CD14-positive monocyte (primary cell): Measurements from ENCODE around the gene KRTAP21-3. TPM values are rescaled to one million over a fixed set of nuclear protein-coding genes. Genes with fewer than 3 reads are reported as not detected.

Experiments used
- DNase-seq, 3 donors: peaks; one replicate each; pipeline ENCODE4 v3.0.0-alpha.2; 2011 to 2022
- H2AFZ ChIP-seq: 2 replicates; pipeline ENCODE4 v1.6.0; 2012; ENCODE audit warnings: mild to moderate bottlenecking, low read depth, low read length, inconsistent platforms; ENCODE audit not compliant: insufficient read depth, poor library complexity, severe bottlenecking
- H3K27ac ChIP-seq, 2 donors: 1 replicate in 1 of 2; 2 replicates in 1 of 2; pipeline ENCODE4 v1.5.1; 2012 to 2013; ENCODE audit warnings: low read length in 2 of 2, control low read depth in 1 of 2, inconsistent platforms in 1 of 2, low read depth in 1 of 2, mild to moderate bottlenecking in 1 of 2
- H3K27me3 ChIP-seq, 2 donors: one replicate each; pipeline versions ENCODE4 v1.6.0 to v1.6.1; 2011 to 2013; ENCODE audit warnings: low read length in 2 of 2; ENCODE audit not compliant: control insufficient read depth in 2 of 2, insufficient read depth in 2 of 2
- H3K36me3 ChIP-seq, 2 donors: replicated peaks in 1 of 2; 1 replicate in 1 of 2; 2 replicates in 1 of 2; pipeline versions ENCODE4 v1.5.1 to v1.6.1; 2012 to 2013; ENCODE audit warnings: low read length in 2 of 2, control low read depth in 1 of 2, inconsistent platforms in 1 of 2, mild to moderate bottlenecking in 1 of 2; ENCODE audit not compliant: insufficient read depth in 2 of 2, control insufficient read depth in 1 of 2
- H3K4me1 ChIP-seq, 2 donors: 1 replicate in 1 of 2; 2 replicates in 1 of 2; pipeline versions ENCODE4 v1.5.1 to v1.6.1; 2012 to 2013; ENCODE audit warnings: low read length in 2 of 2, control low read depth in 1 of 2, inconsistent platforms in 1 of 2, mild to moderate bottlenecking in 1 of 2, moderate library complexity in 1 of 2; ENCODE audit not compliant: insufficient read depth in 2 of 2, control insufficient read depth in 1 of 2
- H3K4me2 ChIP-seq: replicated peaks from 2 replicates; pipeline ENCODE3; 2012; ENCODE audit warnings: low read length, moderate library complexity, mild to moderate bottlenecking; ENCODE audit not compliant: poor library complexity, severe bottlenecking; ENCODE audit errors: extremely low read depth
- H3K4me3 ChIP-seq, 3 experiments: fragments of 200-600 bp in 1 of 3; sonication (generic) in 1 of 3; replicated peaks in 1 of 3; 1 replicate in 2 of 3; 2 replicates in 1 of 3; pipeline ENCODE4 v1.5.1; 2011 to 2013; ENCODE audit warnings: low read length in 3 of 3, mild to moderate bottlenecking in 3 of 3, control low read depth in 2 of 3, low read depth in 2 of 3, inconsistent platforms in 1 of 3, moderate library complexity in 1 of 3
- H3K79me2 ChIP-seq: 2 replicates; pipeline ENCODE4 v1.6.0; 2012; ENCODE audit warnings: mild to moderate bottlenecking, control low read depth, inconsistent platforms, low read length, moderate library complexity; ENCODE audit not compliant: insufficient read depth
- H3K9ac ChIP-seq: 2 replicates; pipeline ENCODE4 v1.6.0; 2017; ENCODE audit warnings: low read length, mild to moderate bottlenecking; ENCODE audit not compliant: insufficient read depth, poor library complexity, severe bottlenecking
- H3K9me3 ChIP-seq, 2 donors: replicated peaks in 1 of 2; 1 replicate in 1 of 2; 2 replicates in 1 of 2; pipeline versions ENCODE4 v1.5.1 to v1.6.1; 2012 to 2013; ENCODE audit warnings: low read length in 2 of 2, control low read depth in 1 of 2; ENCODE audit not compliant: control insufficient read depth in 1 of 2, insufficient read depth in 1 of 2
- H4K20me1 ChIP-seq: 2 replicates; pipeline ENCODE4 v1.6.0; 2012; ENCODE audit warnings: mild to moderate bottlenecking, low read length, control low read depth, moderate library complexity; ENCODE audit not compliant: insufficient read depth
- H3K27ac Mint-ChIP-seq, 7 donors: one replicate each; pipeline ENCODE4 v1.8.0; 2020; ENCODE audit warnings: mild to moderate bottlenecking in 7 of 7, mixed read lengths in 7 of 7, moderate library complexity in 6 of 7, inconsistent platforms in 2 of 7
- H3K27me3 Mint-ChIP-seq, 3 donors: one replicate each; pipeline ENCODE4 v1.8.0; 2021 to 2022; ENCODE audit warnings: low read depth in 3 of 3, mild to moderate bottlenecking in 3 of 3, mixed read lengths in 3 of 3, moderate library complexity in 3 of 3, inconsistent platforms in 1 of 3
- H3K36me3 Mint-ChIP-seq, 2 donors: one replicate each; pipeline ENCODE4 v1.8.0; 2020; ENCODE audit warnings: mixed read lengths in 2 of 2, inconsistent platforms in 1 of 2, mild to moderate bottlenecking in 1 of 2
- H3K4me1 Mint-ChIP-seq: one replicate; pipeline ENCODE4 v1.8.0; 2020; ENCODE audit warnings: mild to moderate bottlenecking, mixed read lengths
- H3K4me3 Mint-ChIP-seq, 2 donors: one replicate each; pipeline ENCODE4 v1.8.0; 2020; ENCODE audit warnings: mild to moderate bottlenecking in 2 of 2, mixed read lengths in 2 of 2, moderate library complexity in 1 of 2
- H3K9me3 Mint-ChIP-seq, 7 donors: one replicate each; pipeline ENCODE4 v1.8.0; 2020 to 2022; ENCODE audit warnings: mixed read lengths in 7 of 7, mild to moderate bottlenecking in 6 of 7, moderate library complexity in 6 of 7, inconsistent platforms in 2 of 7
- CTCF ChIP-seq: fragments of 200-600 bp; IDR thresholded peaks from one replicate; pipeline ENCODE4 v1.8.0; 2022; ENCODE audit warnings: antibody characterized with exemption, mild to moderate bottlenecking
- WGBS: methylation state at CpG from one replicate; pipeline ENCODE4 v1.1.5; 2013; ENCODE audit warnings: missing lambda C conversion rate; ENCODE audit not compliant: insufficient coverage; 5-methylcytosine and 5-hydroxymethylcytosine counted together
- intact Hi-C, 2 donors: fragments of 100-400 bp; cut with micrococcal nuclease; formaldehyde crosslinking; loops; one replicate each; pipeline versions ENCODE4 v1.15.0 to v1.15.1; 2023
- polyA minus RNA-seq: library from RNA; depleted of rRNA, polyadenylated mRNA; stranded (reverse); fragments of >200 nt; gene quantifications from 2 replicates; pipeline ENCODE4 v1.2.3, GENCODE V29; 2012
- polyA plus RNA-seq, 3 donors: library from polyadenylated mRNA; depleted of rRNA in 1 of 3; unstranded in 2 of 3; stranded (reverse) in 1 of 3; fragments of 300-500 nt in 2 of 3; fragments of >200 nt in 1 of 3; fragmentation: Illumina TruSeq in 2 of 3; gene quantifications; 1 replicate in 2 of 3; 2 replicates in 1 of 3; pipeline ENCODE4 v1.2.3, GENCODE V29; 2012 to 2021
- total RNA-seq, 12 experiments: library from RNA in 1 of 12; stranded (reverse) in 1 of 12; fragments of 120-200 nt in 1 of 12; gene quantifications; one replicate each; pipeline ENCODE4 v1.2.4 and lab custom pipeline; 2013 to 2026; ENCODE audit warnings: mixed read lengths in 6 of 12, inconsistent platforms in 1 of 12

Gene KRTAP21-3
- total RNA-seq (2013), result not detected
- polyA plus RNA-seq (not detected), polyA minus RNA-seq (not detected in 2 replicates), total RNA-seq (lab: John Stamatoyannopoulos, UW) (0 to 0.23 (median 0) reads per million in 11 experiments)

DNA sequence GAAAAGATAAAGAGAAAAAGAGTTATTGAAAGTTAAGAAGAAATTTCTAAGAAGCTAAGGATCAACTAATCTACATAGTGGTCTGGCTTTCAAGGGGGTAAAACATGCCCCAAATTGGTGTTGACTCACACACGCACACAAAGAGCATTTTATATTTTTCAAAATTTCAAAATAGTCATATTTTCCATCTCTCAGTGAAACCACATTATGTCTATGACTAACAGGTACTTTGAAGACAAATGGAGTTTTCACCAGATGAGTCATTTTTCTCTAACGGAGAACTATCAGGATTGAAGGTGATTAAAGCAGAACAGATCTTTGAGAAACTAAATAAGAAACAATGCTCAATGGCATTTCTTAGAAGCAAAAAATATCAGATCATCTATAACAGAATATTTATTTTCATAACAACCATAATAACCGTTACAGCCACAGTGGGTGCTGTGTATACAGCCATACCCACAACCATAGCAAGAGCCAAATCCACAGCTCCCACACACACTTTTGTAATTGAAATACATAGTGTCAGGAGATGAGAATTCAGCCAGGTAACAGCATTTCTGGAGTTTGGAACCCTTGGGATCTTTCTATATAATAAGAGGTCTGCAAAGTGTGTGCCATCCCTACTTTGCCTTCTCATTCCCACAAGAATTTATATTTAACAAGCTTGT lies at the start of gene KRTAP21-3:
KRTAP21-3 (minus strand) TSS at position 539 of the 671 bp plus-strand sequence; CDS start at position 521, 18 bp downstream.
- Mint-ChIP-seq H3K4me3 (no peak within 1 kb of the TSS), H3K36me3 (no peaks in the 10 kb centered on the region), H3K27ac (no peak within 1 kb of the TSS), H3K27me3 (peaks cover 0 to 2% (median 0%) of the 10 kb centered on the region in 3 donors), H3K4me1 (no peaks in the 10 kb centered on the region), H3K9me3 (peaks cover 0 to 14% (median 4%) of the 10 kb centered on the region in 7 donors)
- Histone ChIP-seq H3K9ac (no peak within 1 kb of the TSS), H2AFZ (no peak within 1 kb of the TSS), H3K36me3 (no peaks in the 10 kb centered on the region), H3K27me3 (no peaks in the 10 kb centered on the region), H3K4me3 (no peak within 1 kb of the TSS), H3K9me3 (peaks cover 4 to 6% of the 10 kb centered on the region in 2 donors), H3K4me2 (no peak within 1 kb of the TSS), H3K79me2 (no peaks in the 10 kb centered on the region), H4K20me1 (no peaks in the 10 kb centered on the region), H3K27ac (no peak within 1 kb of the TSS), H3K4me1 (no peaks in the 10 kb centered on the region)
- no peak for TF ChIP-seq CTCF
- 100% methylated on average over 1 of the region's 3 CpGs for WGBS
- no peak for DNase-seq
- intact Hi-C loops, result no loop called here

- H3K9me3 ChIP-seq, result peaks cover 3 to 9% of the 10 kb centered on the region in 2 donors
- H3K36me3 Mint-ChIP-seq, result no peaks in the 10 kb centered on the region
- no peaks in the 10 kb centered on the region for H3K27me3 Mint-ChIP-seq
- no peaks in the 10 kb centered on the region for H3K79me2 ChIP-seq
- no peak overlapping the region for H3K27ac ChIP-seq
- intact Hi-C loops, result no loop called here
- H3K4me1 Mint-ChIP-seq, result no peaks in the 10 kb centered on the region
- WGBS, result 100% methylated on average over 1 of the region's 2 CpGs
- H3K9me3 Mint-ChIP-seq, result peaks cover 2 to 9% (median 6%) of the 10 kb centered on the region in 7 donors
- no peak overlapping the region for H3K4me3 ChIP-seq
- DNase-seq, result no peak
- TF ChIP-seq CTCF, result no peak
- H3K4me3 Mint-ChIP-seq, result no peak overlapping the region
- H3K36me3 ChIP-seq, result no peaks in the 10 kb centered on the region
- H2AFZ ChIP-seq, result no peak overlapping the region
- H3K4me2 ChIP-seq, result no peak overlapping the region
- no peaks in the 10 kb centered on the region for H3K4me1 ChIP-seq
- H3K27ac Mint-ChIP-seq, result peak overlapping the region in 1 of 7 donors; percentile 27
- no peaks in the 10 kb centered on the region for H4K20me1 ChIP-seq
- no peak overlapping the region for H3K9ac ChIP-seq
- H3K27me3 ChIP-seq, result no peaks in the 10 kb centered on the region
Observed at GRCh38 chr21:30760776-30761175, 42.2 kb upstream of the KRTAP21-3 start.
